NCI-H226 (cell line): ENCODE measurements around the gene SLC17A2.

Experiments used
- DNase-seq: peaks from one replicate; pipeline ENCODE4 v3.0.0-alpha.2; 2015

The SLC17A2 gene

DNA sequence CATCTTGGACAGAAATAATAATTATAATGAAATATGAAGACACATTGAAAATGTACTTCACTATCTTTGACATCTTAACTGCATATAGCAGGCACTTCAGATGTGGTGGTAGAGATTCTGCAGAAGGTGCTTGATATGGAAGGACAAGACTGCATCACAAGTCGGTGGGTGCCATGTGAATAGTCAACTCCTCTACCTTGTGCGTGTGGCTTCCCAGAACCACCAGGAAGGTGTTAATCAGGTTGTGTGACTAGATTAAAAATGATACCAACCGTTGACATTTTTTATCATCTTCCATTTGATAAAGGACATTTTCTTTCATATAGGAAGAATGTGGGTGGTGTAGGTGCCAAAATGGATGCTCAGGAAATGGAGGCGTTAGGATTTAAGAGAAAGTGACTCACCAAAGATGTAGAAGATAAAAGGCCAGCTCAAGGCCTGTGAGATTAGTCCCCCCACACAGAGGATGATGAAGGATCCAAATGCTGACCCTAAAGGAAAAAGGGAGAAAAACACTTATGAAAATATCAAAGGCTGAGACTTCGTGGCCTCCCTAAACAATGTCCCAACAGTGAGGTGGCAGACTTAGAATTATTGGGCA is 12.3 kb downstream of the SLC17A2 start:
- DNase-seq = no peak

- no peak for DNase-seq
Measured at GRCh38 chr6:25916789-25917490, 13.6 kb downstream of the SLC17A2 start.

DNA sequence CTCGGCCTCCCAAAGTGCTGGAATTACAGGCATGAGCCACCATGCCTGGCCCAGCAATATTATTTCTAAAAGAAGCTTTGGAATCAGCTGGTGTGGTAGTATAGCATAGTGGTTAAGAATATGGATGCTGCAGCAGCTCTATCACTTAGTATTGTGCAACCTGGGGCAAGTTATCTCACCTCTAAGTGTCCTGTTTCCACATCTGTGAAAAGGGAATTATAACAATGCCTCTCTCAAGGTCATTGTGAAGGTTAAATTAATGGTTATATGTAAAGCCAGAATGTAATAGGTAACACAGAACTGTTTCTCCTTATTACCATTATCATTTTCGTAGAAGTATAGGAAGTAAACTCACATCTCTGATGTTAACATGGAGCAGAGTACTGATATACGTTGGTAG is 14.2 kb downstream of the SLC17A2 start:
- DNase-seq = no peak

DNA sequence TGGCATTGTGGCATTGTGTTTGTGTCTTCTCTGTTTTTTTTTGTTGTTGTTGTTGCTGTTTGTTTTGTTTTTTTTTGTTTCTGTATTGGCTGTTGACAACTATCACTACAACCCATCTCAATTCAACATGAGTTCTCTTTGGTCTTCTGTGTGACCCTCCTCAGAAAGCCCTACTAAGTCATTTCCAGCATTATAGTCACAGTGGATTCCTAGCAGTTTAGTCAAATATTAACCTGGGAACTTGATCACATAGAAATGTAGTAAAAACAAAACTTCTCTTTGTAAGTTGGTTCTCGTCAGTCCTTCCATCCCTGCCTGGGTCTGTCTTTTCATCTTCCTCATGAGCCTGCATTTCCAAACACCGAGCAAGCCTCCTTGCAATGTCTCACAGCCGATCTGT is 16.8 kb downstream of the SLC17A2 start:
- no peak for DNase-seq

DNA sequence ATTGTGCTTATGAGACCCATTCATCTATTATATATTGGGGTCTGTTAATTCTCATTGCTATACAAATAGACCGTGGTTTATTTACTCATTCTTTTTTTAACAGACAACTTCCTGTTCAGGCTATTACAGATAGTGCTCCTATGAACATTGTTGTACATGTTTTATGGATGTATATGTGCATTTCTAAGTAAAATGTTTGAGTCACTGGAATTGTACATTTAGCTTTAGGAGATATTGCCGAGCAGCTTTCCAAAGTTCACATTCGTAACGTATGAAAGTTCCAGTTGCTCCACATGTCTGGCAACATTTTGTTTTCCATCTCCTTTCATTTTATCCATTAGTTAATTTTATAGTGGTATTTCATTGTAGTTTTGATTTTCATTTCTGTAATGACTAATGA is 19.1 kb downstream of the SLC17A2 start:
- no peak for DNase-seq

- no peak for DNase-seq
Measured at GRCh38 chr6:25907475-25908014, 22.9 kb downstream of the SLC17A2 start.

- DNase-seq = no peak
Measured at GRCh38 chr6:25903467-25904099, 26.9 kb downstream of the SLC17A2 start.

- no peak for DNase-seq
Measured at GRCh38 chr6:25902071-25902470, 28.4 kb downstream of the SLC17A2 start.

DNA sequence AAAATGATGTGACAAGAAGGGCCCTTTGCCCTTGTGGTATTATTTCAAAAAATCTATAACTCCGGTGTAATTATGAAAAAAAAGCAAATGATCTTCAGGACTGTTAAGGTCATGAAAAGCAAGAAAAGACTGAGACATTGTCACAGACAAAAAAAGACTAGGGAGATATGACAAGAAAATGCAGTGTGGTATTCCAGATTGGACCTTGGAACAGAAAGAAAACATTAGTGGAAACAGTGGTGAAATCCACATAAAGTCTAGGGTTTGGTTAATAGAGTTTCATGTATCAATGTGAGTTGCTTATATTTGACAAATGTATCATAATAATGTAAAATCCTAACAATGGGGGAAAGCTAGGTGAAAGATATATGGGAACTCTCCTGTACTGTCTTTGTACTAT is 29.6 kb downstream of the SLC17A2 start:
- no peak for DNase-seq

GRCh38 chr6:25899580-25900408 is 30.7 kb downstream of the SLC17A2 start:
- DNase-seq = no peak

GRCh38 chr6:25899123-25899522 is 31.4 kb downstream of the SLC17A2 start:
- DNase-seq = no peak

DNA sequence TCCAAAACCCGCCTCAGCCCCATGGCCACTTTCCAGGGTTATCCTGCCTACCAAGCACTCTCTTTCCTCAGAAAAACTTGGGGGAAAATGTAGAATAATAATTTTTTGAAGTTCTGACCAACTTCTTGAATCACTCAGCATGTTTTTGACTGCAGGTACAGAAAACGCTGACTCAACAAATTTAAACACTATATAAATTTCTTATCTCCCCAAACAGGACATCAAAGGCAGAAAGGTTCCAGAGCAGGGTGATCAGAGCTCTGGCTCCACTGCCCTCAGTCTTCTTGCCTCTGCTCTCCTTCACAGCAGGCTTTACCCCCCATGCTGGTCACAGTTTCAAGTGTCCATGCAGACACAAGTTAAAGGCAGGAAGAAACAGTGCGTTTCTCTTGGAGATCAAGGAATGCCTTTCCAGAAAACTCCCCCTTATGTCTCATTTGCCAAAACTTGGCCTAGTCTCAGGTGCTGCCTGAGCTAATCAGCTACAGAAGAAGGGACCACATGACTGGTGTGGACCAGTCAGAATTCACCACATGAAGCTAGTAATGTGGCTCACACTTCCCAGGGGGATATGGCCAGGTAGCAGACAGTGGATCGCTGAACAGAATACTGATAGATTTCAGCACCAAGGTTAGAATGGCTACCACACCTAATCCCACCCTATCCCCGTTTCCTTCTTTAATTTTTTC is 32.1 kb downstream of the SLC17A2 start:
- DNase-seq = no peak

DNA sequence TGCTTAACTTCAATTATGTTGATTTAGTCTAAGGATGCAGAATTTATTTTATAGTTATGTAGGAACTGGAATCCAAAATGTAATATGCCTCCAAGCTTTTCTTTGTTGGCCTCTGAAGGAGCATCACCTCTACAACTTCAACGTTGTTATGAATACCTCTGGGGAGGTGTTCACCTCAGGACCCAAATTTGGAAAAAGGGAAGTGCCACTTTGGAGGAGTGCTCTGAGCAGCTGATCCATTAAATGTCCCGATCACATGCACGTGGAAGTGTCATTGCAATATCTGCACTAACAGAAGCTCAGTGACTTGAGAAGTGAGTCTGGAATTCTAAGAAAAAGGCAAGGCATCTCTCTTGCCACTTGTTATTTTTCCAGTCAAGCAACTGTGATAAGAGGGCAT is 34.2 kb downstream of the SLC17A2 start:
- no peak for DNase-seq

- no peak for DNase-seq
Measured at GRCh38 chr6:25895771-25896170, 34.7 kb downstream of the SLC17A2 start.

- DNase-seq = no peak
Measured at GRCh38 chr6:25893778-25894177, 36.7 kb downstream of the SLC17A2 start.

GRCh38 chr6:25892877-25893276 is 37.6 kb downstream of the SLC17A2 start:
- no peak for DNase-seq

- DNase-seq = peak; percentile 40
Measured at GRCh38 chr6:25889877-25890853, 40.3 kb downstream of the SLC17A2 start.

- no peak for DNase-seq
Measured at GRCh38 chr6:25888626-25889025, 41.9 kb downstream of the SLC17A2 start.

GRCh38 chr6:25886066-25886465 is 44.4 kb downstream of the SLC17A2 start:
- no peak for DNase-seq

DNA sequence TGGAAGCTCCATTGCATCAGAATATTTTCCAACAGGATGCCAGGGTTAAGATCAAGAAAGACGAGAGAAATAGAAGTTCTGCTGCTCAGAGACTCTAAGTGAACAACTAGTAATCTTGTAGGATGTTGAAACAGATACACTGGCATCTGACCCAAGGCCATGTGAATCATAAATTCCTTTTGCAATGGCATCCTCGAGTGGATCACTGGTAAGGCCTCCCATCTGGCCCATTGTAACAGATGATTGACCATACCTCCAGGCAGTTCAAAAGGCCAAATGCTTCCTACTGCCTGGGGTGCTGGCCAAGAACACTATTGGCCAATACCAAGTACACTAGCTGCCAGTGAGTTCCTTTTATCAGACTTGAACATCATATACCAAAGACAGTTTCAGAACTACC is 46.5 kb downstream of the SLC17A2 start:
- DNase-seq = peak; percentile 95

DNA sequence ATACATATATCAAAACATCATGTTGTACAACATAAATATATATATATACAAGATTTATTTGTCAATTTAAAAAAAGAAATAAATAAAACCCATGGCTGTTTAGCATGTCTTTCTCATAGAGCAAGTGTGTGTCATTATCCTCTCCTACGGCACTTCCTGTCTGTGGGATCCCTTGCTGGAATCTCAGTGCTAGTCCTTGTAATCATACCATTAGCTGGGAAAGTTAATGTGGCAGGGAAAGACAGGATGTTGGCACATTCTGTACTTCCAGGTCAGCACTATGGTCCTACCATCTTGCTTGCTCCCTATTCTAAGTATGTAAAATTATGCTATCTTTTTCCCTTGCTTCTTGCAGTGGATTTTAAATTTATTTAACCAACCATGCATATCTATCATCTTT is 47.0 kb downstream of the SLC17A2 start:
- peak; percentile 74 for DNase-seq
